DND-41 (cell line): ENCODE data around the gene TAMM41.

Experiments used
- EZH2 ChIP-seq: IDR thresholded peaks from 3 replicates; pipeline ENCODE4 v1.6.1; 2012; ENCODE audit warnings: borderline replicate concordance, low read depth, mild to moderate bottlenecking, moderate library complexity, low read length, inconsistent platforms; ENCODE audit not compliant: severe bottlenecking
- TF ChIP-seq, protein P1 (sequence below): IDR thresholded peaks from 2 replicates; pipeline ENCODE4 v1.5.1; 2012; ENCODE audit warnings: borderline replicate concordance, low read length, moderate library complexity, mild to moderate bottlenecking; ENCODE audit not compliant: poor library complexity, severe bottlenecking; ENCODE audit errors: extremely low read depth

DNA sequence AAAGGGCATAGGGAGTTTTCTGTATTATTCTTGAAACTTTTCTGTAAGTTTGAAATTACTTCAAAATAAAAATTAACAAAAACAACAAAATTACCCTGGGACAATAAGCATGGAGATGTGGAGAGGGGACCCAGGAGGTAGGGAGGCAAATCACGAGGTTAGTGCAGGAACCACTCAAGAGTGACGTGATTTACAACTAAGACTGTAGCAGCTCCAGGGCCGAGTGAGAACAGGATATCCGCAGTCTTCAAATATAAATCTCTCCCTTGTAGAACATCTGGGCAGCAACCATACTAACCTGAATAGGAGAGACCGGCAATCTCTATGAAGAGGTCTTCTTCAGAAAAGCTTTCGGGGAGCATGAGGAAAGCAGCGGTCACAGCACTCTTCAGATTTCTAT lies 17.3 kb downstream of the TAMM41 start:
- TF ChIP-seq, protein P1, sequence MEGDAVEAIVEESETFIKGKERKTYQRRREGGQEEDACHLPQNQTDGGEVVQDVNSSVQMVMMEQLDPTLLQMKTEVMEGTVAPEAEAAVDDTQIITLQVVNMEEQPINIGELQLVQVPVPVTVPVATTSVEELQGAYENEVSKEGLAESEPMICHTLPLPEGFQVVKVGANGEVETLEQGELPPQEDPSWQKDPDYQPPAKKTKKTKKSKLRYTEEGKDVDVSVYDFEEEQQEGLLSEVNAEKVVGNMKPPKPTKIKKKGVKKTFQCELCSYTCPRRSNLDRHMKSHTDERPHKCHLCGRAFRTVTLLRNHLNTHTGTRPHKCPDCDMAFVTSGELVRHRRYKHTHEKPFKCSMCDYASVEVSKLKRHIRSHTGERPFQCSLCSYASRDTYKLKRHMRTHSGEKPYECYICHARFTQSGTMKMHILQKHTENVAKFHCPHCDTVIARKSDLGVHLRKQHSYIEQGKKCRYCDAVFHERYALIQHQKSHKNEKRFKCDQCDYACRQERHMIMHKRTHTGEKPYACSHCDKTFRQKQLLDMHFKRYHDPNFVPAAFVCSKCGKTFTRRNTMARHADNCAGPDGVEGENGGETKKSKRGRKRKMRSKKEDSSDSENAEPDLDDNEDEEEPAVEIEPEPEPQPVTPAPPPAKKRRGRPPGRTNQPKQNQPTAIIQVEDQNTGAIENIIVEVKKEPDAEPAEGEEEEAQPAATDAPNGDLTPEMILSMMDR: no peak
- no peak for TF ChIP-seq EZH2
